A673 (cell line): Measurements from ENCODE around the gene LRCOL1. TPM values are rescaled to one million over a fixed set of nuclear protein-coding genes. Genes with fewer than 3 reads are reported as not detected.

Source experiments
- BruUV-seq: library from RNA; stranded (reverse); fragments of 400-500 nt; replicated peaks from 2 replicates; lab custom pipeline; 2021; lab: Mats Ljungman, UMichigan
- CTCF ChIA-PET: fragments of 300-600 bp; sonication (Branson Sonifier 250); formaldehyde crosslinking; loops from one replicate; lab custom pipeline; 2022; ENCODE audit warnings: antibody characterized with exemption; lab: Charles Lee
- POLR2A ChIA-PET: fragments of 300-600 bp; sonication (Branson Sonifier 250); formaldehyde crosslinking; loops from one replicate; lab custom pipeline; 2022; ENCODE audit warnings: antibody characterized with exemption; ENCODE audit not compliant: low non-redundant PET; lab: Charles Lee
- DNase-seq: peaks from one replicate; pipeline ENCODE4 v3.0.0-alpha.2; 2015; ENCODE audit warnings: low spot score
- H3K27ac ChIP-seq: fragments of 200-600 bp; sonication (generic); 2 replicates; pipeline ENCODE4 v1.5.1; 2016; ENCODE audit warnings: mixed run types, low read depth, mild to moderate bottlenecking, mixed read lengths, antibody characterized with exemption, low read length; ENCODE audit not compliant: poor library complexity, severe bottlenecking
- H3K27me3 ChIP-seq: fragments of 200-600 bp; sonication (generic); replicated peaks from 2 replicates; pipeline ENCODE4 v1.6.1; 2017; ENCODE audit warnings: mixed run types, low read depth, mild to moderate bottlenecking, mixed read lengths, antibody characterized with exemption, low read length; ENCODE audit not compliant: insufficient read depth, poor library complexity
- H3K36me3 ChIP-seq: fragments of 200-600 bp; sonication (generic); 2 replicates; pipeline ENCODE4 v1.6.1; 2016; ENCODE audit warnings: mixed run types, mild to moderate bottlenecking, mixed read lengths, antibody characterized with exemption, low read length; ENCODE audit not compliant: insufficient read depth, poor library complexity, severe bottlenecking
- H3K4me1 ChIP-seq: fragments of 200-600 bp; sonication (generic); 2 replicates; pipeline ENCODE4 v1.6.1; 2017; ENCODE audit warnings: mixed run types, mild to moderate bottlenecking, mixed read lengths, antibody characterized with exemption, low read length; ENCODE audit not compliant: insufficient read depth, poor library complexity, severe bottlenecking
- H3K4me3 ChIP-seq: fragments of 200-600 bp; sonication (generic); 2 replicates; pipeline ENCODE4 v1.5.1; 2016; ENCODE audit warnings: low read depth, mixed run types, mild to moderate bottlenecking, mixed read lengths, low read length; ENCODE audit not compliant: poor library complexity, severe bottlenecking
- H3K9me3 ChIP-seq: fragments of 200-600 bp; sonication (generic); 2 replicates; pipeline ENCODE4 v1.6.1; 2016; ENCODE audit warnings: mixed run types, low read depth, mild to moderate bottlenecking, mixed read lengths, antibody characterized with exemption, low read length; ENCODE audit not compliant: poor library complexity, severe bottlenecking
- EZH2 ChIP-seq: fragments of 200-600 bp; sonication (generic); IDR thresholded peaks from 2 replicates; pipeline ENCODE4 v1.6.1; 2017; ENCODE audit warnings: borderline replicate concordance, low read depth, mild to moderate bottlenecking, mixed read lengths, antibody characterized with exemption, low read length; ENCODE audit not compliant: poor library complexity, severe bottlenecking
- intact Hi-C: fragments of 100-400 bp; cut with micrococcal nuclease; formaldehyde crosslinking; loops from one replicate; pipeline ENCODE4 v1.10.0; 2022; ENCODE audit not compliant: unreplicated experiment
- total RNA-seq: library from RNA; stranded (reverse); gene quantifications from 2 replicates; pipeline ENCODE4 v1.2.3, GENCODE V29; 2021
- TF ChIP-seq, protein P1 (sequence below): fragments of 300-800, 200-600 bp; sonication (generic); conservative IDR thresholded peaks from 2 replicates; pipeline ENCODE4 v1.5.1; 2017; ENCODE audit warnings: low read depth, mild to moderate bottlenecking, antibody characterized with exemption, low read length, moderate library complexity, mixed read lengths

Gene LRCOL1
- total RNA-seq, 1 experiment from 2014 or later, result not detected

DNA sequence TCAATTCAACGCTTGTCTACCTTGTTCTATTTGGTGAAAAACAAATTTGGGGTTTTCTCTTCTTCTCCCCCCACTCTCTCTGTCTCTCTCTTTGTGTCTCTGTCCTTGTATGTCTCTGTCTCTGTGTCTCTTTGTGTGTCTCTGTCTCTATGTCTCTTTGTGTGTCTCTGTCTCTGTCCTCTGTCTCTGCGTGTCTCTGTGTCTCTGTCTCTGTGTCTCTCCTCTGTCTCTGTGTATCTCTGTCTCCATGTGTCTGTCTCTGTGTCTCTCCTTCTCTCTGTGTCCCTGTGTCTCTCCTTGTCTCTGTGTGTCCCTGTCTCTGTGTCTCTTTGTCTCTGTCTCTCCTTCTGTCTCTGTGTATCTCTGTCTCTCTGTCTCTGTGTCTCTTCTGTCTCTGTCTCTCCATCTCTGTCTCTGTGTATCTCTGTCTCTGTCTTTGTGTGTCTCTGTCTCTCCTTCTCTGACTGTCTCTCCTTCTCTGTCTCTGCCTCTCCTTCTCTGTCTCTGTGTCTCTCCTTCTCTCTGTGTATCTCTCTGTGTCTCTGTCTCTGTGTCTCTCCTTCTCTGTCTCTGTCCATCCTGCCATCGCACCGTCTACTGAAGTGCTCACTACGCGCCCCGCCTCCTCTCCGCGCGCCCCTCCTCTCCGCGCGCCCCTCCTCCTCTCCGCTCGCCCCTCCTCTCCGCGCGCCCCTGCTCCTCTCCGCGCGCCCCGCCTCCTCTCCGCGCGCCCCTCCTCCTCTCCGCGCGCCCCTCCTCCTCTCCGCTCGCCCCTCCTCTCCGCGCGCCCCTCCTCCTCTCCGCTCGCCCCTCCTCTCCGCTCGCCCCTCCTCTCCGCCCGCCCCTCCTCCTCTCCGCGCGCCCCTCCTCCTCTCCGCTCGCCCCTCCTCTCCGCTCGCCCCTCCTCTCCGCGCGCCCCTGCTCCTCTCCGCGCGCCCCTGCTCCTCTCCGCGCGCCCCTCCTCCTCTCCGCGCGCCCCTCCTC is 12.8 kb downstream of the LRCOL1 start:
- Histone ChIP-seq H3K4me1 (peaks cover 12% of the 10 kb centered on the region), H3K4me3 (peak overlapping the region; percentile 56), H3K9me3 (no peaks in the 10 kb centered on the region), H3K27me3 (no peaks in the 10 kb centered on the region), H3K36me3 (no peaks in the 10 kb centered on the region), H3K27ac (no peak overlapping the region)
- intact Hi-C loops, result no loop called here
- ChIA-PET POLR2A (no interaction called here), CTCF (no interaction called here)
- peak; percentile 70 for DNase-seq
- BruUV-seq, result no TSS peak
- TF ChIP-seq, protein P1, sequence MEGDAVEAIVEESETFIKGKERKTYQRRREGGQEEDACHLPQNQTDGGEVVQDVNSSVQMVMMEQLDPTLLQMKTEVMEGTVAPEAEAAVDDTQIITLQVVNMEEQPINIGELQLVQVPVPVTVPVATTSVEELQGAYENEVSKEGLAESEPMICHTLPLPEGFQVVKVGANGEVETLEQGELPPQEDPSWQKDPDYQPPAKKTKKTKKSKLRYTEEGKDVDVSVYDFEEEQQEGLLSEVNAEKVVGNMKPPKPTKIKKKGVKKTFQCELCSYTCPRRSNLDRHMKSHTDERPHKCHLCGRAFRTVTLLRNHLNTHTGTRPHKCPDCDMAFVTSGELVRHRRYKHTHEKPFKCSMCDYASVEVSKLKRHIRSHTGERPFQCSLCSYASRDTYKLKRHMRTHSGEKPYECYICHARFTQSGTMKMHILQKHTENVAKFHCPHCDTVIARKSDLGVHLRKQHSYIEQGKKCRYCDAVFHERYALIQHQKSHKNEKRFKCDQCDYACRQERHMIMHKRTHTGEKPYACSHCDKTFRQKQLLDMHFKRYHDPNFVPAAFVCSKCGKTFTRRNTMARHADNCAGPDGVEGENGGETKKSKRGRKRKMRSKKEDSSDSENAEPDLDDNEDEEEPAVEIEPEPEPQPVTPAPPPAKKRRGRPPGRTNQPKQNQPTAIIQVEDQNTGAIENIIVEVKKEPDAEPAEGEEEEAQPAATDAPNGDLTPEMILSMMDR, result no peak
- TF ChIP-seq EZH2, result no peak

DNA sequence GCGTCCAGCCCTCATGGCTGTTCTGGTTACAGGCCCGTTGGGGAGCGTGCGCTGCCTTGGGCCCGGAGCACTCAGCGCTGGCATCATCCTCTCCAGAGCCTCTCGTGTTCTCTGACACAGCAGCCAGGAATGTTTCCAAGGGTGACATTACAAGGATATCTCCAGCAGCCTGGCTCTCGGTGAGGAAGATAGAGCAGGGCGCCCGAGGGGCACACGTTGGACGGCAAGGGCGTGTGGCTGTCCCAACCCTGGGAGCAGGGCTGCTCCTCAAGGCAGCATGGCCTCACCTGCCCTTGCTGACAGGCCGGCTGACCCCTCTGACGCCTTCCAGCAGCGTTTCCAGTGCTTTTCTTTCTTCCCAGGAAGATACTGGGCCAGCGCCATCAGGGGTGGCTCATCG is 14.4 kb downstream of the LRCOL1 start:
- no peak overlapping the region for H3K4me3 ChIP-seq
- CTCF ChIA-PET, result no interaction called here
- no peak for DNase-seq
- no TSS peak for BruUV-seq
- TF ChIP-seq EZH2, result no peak
- TF ChIP-seq, protein P1, result no peak
- H3K27me3 ChIP-seq, result no peaks in the 10 kb centered on the region
- H3K36me3 ChIP-seq, result no peaks in the 10 kb centered on the region
- H3K4me1 ChIP-seq, result peaks cover 12% of the 10 kb centered on the region
- no peak overlapping the region for H3K27ac ChIP-seq
- no peaks in the 10 kb centered on the region for H3K9me3 ChIP-seq
- intact Hi-C loops, result no loop called here
- POLR2A ChIA-PET, result no interaction called here

DNA sequence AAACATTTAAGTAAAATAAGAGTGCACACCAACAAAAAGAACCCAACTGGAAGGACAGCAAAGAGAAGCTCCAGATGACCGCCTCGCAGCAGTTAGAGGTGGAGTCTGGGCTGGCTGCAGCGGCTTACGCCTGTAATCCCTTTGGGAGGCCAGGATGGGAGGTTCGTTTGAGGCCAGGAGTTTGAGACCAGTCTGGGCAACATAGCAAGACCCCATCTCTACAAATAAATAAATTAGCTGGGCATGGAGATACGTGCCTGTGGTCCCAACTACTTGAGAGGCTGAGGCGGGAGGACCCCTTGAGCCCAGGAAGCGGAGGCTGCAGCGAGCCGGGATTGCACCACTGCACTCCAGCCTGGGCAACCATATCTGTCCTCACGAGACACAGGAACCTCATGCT is 15.2 kb downstream of the LRCOL1 start:
- ChIA-PET CTCF (no interaction called here), POLR2A (no interaction called here)
- Histone ChIP-seq H3K4me1 (peaks cover 9% of the 10 kb centered on the region), H3K4me3 (no peak overlapping the region), H3K9me3 (no peaks in the 10 kb centered on the region), H3K36me3 (no peaks in the 10 kb centered on the region), H3K27me3 (no peaks in the 10 kb centered on the region), H3K27ac (no peak overlapping the region)
- no TSS peak for BruUV-seq
- TF ChIP-seq, protein P1, result no peak
- TF ChIP-seq EZH2, result no peak
- DNase-seq, result no peak
- intact Hi-C loops, result no loop called here
